SW480 (cell line): ENCODE measurements around the gene GRM4.
"Not testable (repeated sequence)": the region's sequence is repeated elsewhere in the genome, so short reads cannot be mapped to it uniquely, and the experiment has no call there.

ENCODE experiments used
- DNase-seq: peaks from one replicate; pipeline ENCODE4 v3.0.0-alpha.2; 2016; ENCODE audit warnings: low spot score

Gene GRM4

GRCh38 chr6:34021554-34022190, 124.2 kb downstream of the GRM4 start:
- DNase-seq: peak; percentile 24

GRCh38 chr6:34020807-34021553, 124.9 kb downstream of the GRM4 start:
- no peak for DNase-seq

GRCh38 chr6:34020278-34020677, 125.6 kb downstream of the GRM4 start:
- DNase-seq: no peak

- DNase-seq: no peak
Measured at GRCh38 chr6:34018961-34019606, 126.8 kb downstream of the GRM4 start.

- no peak for DNase-seq
Measured at GRCh38 chr6:34018026-34018425, 127.9 kb downstream of the GRM4 start.

- DNase-seq: no peak
Measured at GRCh38 chr6:34017106-34017805, 128.6 kb downstream of the GRM4 start.

GRCh38 chr6:34016573-34016972, 129.3 kb downstream of the GRM4 start:
- DNase-seq: not testable (repeated sequence)

DNA sequence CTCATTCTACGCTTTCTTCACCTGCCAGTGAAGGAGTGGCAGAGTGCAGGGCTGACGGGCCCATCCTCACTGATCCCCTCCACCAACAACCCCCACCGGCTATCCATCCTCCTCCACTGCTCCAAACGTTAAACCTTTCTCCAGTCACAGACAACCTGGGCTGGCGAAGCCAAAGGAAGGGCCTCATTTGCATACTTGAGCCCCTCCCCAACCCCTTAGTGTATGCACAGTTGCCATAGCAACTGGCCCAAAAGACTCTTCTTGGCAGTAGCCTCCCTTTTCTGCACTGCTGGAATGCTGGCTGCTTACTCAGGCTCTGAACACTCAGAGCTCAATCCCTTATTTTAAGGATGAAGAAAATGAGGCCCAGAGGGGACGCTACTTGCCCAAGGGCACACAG, 130.3 kb downstream of the GRM4 start:
- DNase-seq: no peak

DNA sequence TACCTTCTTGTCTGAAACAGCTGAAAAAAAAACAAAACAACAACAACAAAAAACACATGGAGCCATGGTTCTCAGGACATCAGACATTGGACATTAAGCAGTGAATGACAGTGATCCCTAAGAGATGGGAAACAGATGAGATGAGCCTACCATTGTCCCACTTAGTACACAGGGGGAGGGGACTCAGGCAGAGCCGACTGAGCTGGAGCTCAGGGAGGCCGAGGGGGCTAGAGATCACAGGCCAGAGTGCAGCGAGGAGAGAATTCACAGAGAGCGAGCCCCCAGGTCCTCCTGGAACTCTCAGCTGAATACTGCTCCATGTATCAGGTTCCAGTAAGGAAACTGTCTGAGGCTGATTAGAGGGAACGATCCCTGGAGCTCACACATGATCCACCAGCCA, 134.6 kb downstream of the GRM4 start:
- no peak for DNase-seq

DNA sequence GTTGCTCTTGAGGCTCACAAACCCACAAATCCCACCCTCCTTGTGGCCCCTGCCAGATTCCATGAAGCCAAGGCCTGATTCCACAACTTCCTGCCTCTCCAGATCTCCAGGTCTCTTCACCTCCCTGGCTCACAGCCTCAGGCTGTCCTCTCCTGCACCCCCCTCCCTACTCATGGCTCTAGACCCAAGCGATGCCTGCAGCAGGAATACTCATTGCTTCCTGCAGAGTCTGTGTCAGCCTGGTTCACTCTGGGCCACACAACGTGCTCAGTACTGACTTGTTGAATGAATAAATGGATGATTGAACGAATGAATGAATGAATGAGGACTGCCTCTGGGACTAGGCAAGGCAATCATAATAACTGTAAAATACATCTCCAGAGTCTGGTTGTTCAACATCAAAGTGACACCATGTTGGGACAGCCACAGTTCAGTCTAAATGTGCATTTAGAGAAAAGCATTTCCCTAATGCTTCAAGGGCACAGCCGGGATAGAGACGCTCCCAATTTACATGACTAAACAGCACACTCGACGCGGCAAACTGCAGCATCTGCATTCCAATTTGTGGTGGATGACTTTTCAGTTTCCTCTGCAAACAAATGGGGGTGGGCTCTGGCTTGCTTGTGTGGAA, 139.9 kb downstream of the GRM4 start:
- no peak for DNase-seq

GRCh38 chr6:34004706-34005105, 141.2 kb downstream of the GRM4 start:
- no peak for DNase-seq

DNA sequence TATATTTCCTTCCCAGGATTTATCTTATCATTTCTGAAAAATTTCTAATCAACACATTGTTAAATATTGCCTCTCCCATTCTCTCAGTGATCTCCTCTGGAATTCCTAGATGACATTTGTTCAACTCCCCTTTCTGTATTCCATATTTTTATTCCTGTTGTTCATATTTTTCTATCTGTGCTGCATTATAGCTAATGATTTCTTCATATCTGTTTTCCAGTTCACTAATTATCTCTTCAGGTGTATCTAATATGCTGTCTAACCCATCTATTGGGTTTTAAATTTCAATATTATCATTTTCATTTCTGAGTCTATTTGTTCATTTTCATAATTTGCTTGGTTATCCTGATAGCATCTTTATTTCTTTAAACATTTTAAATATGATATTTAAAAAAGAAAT, 141.9 kb downstream of the GRM4 start:
- no peak for DNase-seq

DNA sequence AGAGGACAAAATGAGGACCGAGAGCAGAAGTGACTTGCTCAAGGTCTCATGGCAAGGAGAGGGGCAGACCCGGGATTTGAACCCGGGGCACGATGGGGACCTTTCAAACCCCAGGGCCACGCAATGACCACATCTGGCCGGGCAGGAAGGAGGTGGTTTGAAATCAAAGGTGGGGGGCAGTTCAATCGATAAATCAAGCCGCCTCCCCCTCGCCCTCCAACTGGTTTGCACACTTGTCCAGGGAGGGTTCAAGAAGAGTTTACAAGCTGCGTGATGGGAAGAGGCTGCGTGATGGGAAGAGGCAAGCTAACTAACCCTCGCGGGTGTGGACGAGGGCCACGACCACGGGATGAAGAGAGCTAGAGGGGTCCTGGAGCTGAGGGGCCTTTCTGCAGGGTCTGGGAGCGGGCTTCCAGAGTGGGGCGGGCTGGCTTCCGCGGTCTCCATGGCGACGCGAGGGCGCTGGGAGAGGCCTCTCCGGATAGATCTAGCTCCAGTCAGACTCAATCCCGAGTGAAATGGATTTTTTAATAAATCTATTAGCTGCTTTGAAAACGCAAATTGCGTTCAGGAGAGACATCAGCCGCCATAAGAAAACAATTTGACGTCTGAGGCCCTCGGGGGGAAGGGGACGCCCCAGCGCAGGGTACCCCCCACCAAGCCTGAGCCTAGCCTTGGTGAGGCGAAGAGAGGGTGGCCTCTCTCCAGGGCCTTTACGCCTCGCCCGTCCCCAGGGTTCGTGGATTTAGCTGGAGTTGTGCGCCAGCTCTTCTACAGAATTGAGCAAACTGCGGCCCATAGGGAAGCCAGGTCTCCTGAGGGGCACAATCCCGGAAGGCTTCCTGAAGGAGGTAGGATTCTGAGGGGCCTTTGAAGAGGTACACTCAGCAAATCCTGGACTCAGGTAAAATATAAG, 143.9 kb downstream of the GRM4 start:
- no peak for DNase-seq

DNA sequence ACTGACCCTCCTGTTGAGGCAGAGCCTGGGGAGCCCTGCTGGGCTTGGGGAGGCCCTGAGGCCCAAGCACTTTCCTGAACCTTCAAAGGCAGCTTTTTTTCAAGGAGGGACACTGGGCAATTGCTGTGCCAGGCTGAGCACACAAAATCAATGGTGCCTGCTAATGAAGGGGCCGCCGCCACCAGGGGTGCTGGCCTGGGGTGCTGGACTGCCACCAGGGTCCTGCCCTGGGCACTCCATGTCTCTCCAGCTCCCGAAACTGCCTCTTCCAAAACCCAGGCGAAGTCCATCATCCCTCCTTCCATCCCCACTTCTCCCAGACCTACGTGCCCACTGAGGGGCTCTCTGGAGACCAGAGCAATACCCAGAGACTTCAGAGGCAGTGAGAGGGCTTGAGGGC, 145.6 kb downstream of the GRM4 start:
- no peak for DNase-seq

DNA sequence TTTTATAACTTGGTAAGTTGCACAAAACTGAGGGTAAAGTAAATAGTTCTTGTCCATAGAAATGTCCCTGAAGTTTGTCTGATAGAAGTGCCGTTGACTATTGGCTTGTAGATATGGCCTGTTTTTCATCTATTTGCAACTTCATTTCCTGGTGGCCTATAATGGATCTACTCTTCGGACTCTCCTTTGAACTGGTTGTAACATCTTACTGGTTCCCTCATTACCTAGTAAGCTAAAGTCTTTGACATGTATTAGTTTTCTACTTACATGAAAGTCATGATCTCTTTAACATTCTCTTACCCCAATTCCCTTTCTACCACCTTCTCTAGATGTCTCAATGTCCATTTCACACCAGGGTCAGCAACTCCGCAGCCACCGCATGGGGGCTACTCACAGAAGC, 146.3 kb downstream of the GRM4 start:
- no peak for DNase-seq

- no peak for DNase-seq
Measured at GRCh38 chr6:33998660-33999059, 147.2 kb downstream of the GRM4 start.

GRCh38 chr6:33997265-33997664, 148.6 kb downstream of the GRM4 start:
- no peak for DNase-seq

- no peak for DNase-seq
Measured at GRCh38 chr6:33996120-33996475, 149.8 kb downstream of the GRM4 start.

DNA sequence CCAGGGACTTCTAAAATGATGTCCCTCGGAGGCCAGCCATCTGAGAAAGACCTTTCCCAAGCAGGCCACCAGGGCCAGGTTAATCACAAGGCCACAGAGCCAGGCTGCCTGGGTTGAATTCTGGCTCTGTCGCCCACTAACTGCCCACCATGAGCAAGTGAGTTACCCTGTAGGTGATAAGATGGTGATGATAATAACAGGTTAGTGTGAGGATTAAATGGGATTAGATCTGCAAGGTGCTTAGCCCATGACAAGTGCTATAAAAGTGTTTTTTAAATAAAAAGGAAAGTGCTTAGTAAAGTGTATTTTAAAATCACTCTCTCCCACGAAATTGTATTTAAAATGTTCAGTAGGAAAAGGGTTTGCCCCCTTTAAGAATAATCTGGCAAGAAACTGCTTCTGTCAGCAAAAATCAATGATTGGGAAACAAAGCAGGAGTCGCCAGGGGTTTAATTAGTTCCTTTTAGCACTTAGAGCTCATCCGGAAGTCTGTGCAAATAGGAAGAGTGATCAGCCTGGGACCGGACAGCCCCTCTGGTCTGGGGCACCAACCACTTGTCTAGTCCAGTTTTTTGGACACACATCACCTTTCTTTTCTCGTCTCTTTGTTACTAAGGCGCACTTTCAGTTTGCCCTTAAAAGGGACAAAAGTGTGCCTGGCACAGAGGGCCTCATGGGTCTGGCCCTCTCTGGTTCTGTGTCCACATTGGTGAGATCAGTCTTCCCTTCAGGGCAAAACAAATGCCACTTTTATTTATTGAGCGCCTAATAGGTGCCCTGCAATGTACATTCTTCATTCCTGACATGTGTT, 150.4 kb downstream of the GRM4 start:
- no peak for DNase-seq
